Measurements from ENCODE around the gene LRRTM3.

DNA sequence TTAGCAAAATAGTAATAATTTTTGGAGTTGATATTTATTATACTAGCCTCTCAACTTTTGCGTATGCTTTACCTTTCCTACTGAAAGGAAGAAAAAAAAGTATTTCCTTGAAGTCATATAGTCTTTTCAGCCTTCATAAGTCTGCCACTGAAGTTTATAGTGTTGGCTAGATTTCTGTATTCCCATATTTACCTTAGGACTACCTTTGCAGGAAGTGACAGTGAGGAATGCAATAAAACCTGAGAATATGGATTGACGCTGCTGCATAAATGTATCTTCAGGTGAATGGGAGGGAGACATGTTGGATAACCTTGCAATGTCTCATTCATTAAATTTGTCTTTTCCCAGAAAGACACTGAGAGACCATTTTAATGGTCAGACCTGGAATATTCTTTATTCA lies 6.6 kb upstream of the LRRTM3 start:
- no peak for TF ChIP-seq CTCF (IDR thresholded peaks at IDR 0.05)
- TF ChIP-seq ZFX (IDR thresholded peaks at IDR 0.05; ENCODE audit: borderline replicate concordance), result no peak

All from 22Rv1 (cell line).